ENCODE data around the gene CREB5. TPM values are rescaled to one million over a fixed set of nuclear protein-coding genes. Genes with fewer than 3 reads are reported as not detected.
"Not testable (repeated sequence)": the region's sequence is repeated elsewhere in the genome, so short reads cannot be mapped to it uniquely, and the experiment has no call there.

CREB5 gene
- total RNA-seq, 4 donors from 2014 or later, result 16.8 to 22.4 (median 20.9) TPM

- no peak for DNase-seq (ENCODE audit: low spot score in 2 of 2)
- Histone ChIP-seq H3K4me3 (no peak overlapping the region), H3K27me3 (no peaks in the 10 kb centered on the region), H3K36me3 (no peaks in the 10 kb centered on the region), H3K9me3 (no peaks in the 10 kb centered on the region), H3K27ac (no peak overlapping the region), H3K4me1 (peaks cover 0 to 8% (median 0%) of the 10 kb centered on the region in 4 donors)
- WGBS, 2 donors, result 78 to 97% methylated on average over 2 of the region's 2 CpGs
- TF ChIP-seq, protein P1, sequence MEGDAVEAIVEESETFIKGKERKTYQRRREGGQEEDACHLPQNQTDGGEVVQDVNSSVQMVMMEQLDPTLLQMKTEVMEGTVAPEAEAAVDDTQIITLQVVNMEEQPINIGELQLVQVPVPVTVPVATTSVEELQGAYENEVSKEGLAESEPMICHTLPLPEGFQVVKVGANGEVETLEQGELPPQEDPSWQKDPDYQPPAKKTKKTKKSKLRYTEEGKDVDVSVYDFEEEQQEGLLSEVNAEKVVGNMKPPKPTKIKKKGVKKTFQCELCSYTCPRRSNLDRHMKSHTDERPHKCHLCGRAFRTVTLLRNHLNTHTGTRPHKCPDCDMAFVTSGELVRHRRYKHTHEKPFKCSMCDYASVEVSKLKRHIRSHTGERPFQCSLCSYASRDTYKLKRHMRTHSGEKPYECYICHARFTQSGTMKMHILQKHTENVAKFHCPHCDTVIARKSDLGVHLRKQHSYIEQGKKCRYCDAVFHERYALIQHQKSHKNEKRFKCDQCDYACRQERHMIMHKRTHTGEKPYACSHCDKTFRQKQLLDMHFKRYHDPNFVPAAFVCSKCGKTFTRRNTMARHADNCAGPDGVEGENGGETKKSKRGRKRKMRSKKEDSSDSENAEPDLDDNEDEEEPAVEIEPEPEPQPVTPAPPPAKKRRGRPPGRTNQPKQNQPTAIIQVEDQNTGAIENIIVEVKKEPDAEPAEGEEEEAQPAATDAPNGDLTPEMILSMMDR (IDR thresholded peaks at IDR 0.05), result no peak
- TF ChIP-seq POLR2A (IDR thresholded peaks at IDR 0.05) (no peak), EP300 (IDR thresholded peaks at IDR 0.05) (no peak)
Measured at GRCh38 chr7:28392289-28392688, 20.0 kb upstream of the CREB5 start.

- H3K4me1 ChIP-seq, result no peaks in the 10 kb centered on the region
- no peaks in the 10 kb centered on the region for H3K9me3 ChIP-seq
- no peak overlapping the region for H3K27ac ChIP-seq
- 58 to 66% methylated on average over 3 of the region's 3 CpGs for WGBS, 2 donors
- H3K4me3 ChIP-seq, result no peak overlapping the region
- TF ChIP-seq, protein P1 (IDR thresholded peaks at IDR 0.05), result no peak
- TF ChIP-seq POLR2A (IDR thresholded peaks at IDR 0.05) (no peak), EP300 (IDR thresholded peaks at IDR 0.05) (no peak)
- no peaks in the 10 kb centered on the region for H3K27me3 ChIP-seq
- DNase-seq (ENCODE audit: low spot score in 2 of 2), result no peak
- H3K36me3 ChIP-seq, result no peaks in the 10 kb centered on the region
Measured at GRCh38 chr7:28395404-28395803, 16.9 kb upstream of the CREB5 start.

DNA sequence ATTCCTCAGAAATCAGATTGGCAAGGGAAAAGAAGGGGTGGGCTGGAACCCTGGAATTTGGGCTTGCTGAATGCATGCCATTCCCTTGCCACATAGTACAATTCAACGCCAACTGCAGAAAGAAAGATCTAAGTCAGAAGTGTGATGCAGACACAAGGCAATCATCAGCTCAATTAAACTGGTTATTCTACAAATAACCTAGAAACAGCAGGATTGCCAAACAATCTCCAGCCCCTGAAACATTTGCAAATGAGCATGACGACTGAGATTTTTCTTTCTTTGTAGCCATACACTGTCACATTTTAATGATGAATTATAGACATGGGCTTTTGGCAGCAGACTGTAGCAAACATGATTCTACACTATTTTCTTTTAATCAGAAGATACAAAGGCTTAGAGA lies 16.5 kb upstream of the CREB5 start:
- Histone ChIP-seq H3K4me3 (no peak overlapping the region), H3K36me3 (no peaks in the 10 kb centered on the region), H3K4me1 (no peaks in the 10 kb centered on the region), H3K27ac (no peak overlapping the region), H3K9me3 (no peaks in the 10 kb centered on the region), H3K27me3 (no peaks in the 10 kb centered on the region)
- 32 to 36% methylated on average over 2 of the region's 2 CpGs for WGBS, 2 donors
- TF ChIP-seq POLR2A (IDR thresholded peaks at IDR 0.05), result no peak
- TF ChIP-seq EP300 (IDR thresholded peaks at IDR 0.05), result no peak
- TF ChIP-seq, protein P1 (IDR thresholded peaks at IDR 0.05), result no peak
- no peak for DNase-seq (ENCODE audit: low spot score in 2 of 2)

DNA sequence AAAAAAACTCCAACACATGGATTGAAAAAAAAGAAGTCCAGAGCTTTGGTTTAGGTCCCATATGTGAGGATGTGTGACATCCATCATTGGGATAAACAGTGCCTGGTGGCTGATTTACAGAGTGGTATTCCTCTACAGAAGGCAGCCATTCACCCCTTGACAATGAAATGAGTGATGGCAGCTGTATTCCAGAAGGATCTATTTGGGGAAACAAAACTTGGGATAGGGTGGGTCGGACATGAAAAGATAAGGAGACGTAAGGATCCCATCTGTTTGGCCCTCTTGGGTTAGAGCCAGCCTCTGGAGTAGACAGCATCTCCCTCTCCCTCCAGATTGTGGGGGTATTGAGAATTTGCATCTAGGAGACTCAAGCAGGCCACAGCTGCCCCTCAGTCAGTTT lies 15.2 kb upstream of the CREB5 start:
- H3K9me3 ChIP-seq, result no peaks in the 10 kb centered on the region
- H3K27ac ChIP-seq, result no peak overlapping the region
- no peaks in the 10 kb centered on the region for H3K36me3 ChIP-seq
- H3K27me3 ChIP-seq, result no peaks in the 10 kb centered on the region
- TF ChIP-seq POLR2A (IDR thresholded peaks at IDR 0.05) (no peak), EP300 (IDR thresholded peaks at IDR 0.05) (no peak)
- TF ChIP-seq, protein P1 (IDR thresholded peaks at IDR 0.05), result no peak
- no peak for DNase-seq (ENCODE audit: low spot score in 2 of 2)
- no peak overlapping the region for H3K4me3 ChIP-seq
- no peaks in the 10 kb centered on the region for H3K4me1 ChIP-seq
- 80 to 100% methylated on average over 2 of the region's 2 CpGs for WGBS, 2 donors

DNA sequence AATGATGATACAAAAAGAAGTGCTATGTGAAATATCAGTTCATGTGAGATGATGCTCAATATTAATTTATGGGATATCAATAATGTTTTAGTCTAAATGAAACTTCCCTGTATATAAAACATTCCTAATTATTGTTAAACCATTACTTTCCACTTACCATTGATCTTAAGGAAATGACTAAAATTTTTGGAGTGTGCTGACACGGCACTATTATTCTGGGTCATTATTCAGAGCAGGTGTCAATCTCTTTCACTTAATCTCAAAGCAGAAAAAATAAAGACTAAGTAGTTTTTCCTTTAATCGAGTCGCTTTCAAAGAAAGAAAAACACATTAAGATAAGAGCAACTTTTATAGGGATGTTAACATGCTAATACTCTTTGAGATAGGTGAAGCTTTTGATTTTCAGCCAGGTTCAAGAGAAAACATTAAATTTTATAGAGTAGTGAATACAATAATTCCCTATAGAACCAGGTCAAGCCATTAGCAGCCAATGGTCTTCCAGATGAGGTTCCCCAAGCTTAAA lies 11.4 kb upstream of the CREB5 start:
- peaks cover 0 to under 1% (median under 1%) of the 10 kb centered on the region in 4 donors for H3K4me1 ChIP-seq
- TF ChIP-seq EP300 (IDR thresholded peaks at IDR 0.05), result no peak
- TF ChIP-seq POLR2A (IDR thresholded peaks at IDR 0.05), result no peak
- TF ChIP-seq, protein P1 (IDR thresholded peaks at IDR 0.05), result no peak
- H3K27ac ChIP-seq, result no peak overlapping the region
- no peaks in the 10 kb centered on the region for H3K27me3 ChIP-seq
- H3K4me3 ChIP-seq, result no peak overlapping the region
- no peaks in the 10 kb centered on the region for H3K9me3 ChIP-seq
- no peak for DNase-seq (ENCODE audit: low spot score in 2 of 2)
- WGBS, 2 donors, result 80 to 86% methylated on average over 3 of the region's 3 CpGs
- H3K36me3 ChIP-seq, result no peaks in the 10 kb centered on the region

DNA sequence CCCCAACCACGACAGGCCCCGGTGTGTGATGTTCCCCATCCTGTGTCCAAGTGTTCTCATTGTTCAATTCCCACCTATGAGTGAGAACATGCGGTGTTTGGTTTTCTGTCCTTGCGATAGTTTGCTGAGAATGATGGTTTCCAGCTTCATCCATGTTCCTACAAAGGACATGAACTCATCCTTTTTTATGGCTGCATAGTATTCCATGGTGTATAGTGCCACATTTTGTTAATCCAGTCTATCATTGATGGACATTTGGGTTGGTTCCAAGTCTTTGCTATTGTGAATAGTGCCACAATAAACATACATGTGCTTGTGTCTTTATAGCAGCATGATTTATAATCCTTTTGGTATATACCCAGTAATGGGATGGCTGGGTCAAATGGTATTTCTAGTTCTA lies 10.8 kb upstream of the CREB5 start:
- not testable (repeated sequence) for H3K27me3 ChIP-seq; H3K4me1 ChIP-seq; H3K9me3 ChIP-seq; DNase-seq (ENCODE audit: low spot score in 2 of 2); H3K36me3 ChIP-seq; H3K27ac ChIP-seq; H3K4me3 ChIP-seq
- WGBS, 2 donors, result 97% methylated on average over 4 of the region's 4 CpGs
